SK-N-SH treated with all-trans-retinoic acid at 6 μM for 48 hours (cell line): ENCODE data around the gene KPNA6.
"Not testable (repeated sequence)": the region's sequence is repeated elsewhere in the genome, so short reads cannot be mapped to it uniquely, and the experiment has no call there.

ENCODE experiments used
- ATAC-seq: fragments of 200-7000 bp; cut with Tn5 transposase; 3 replicates; pipeline ENCODE4 v1.9.1; 2020; ENCODE audit warnings: mild to moderate bottlenecking, moderate library complexity
- ARNTL ChIP-seq: fragments of 450-650 bp; formaldehyde crosslinking; IDR thresholded peaks from 2 replicates; pipeline ENCODE4 v1.5.0; 2020; ENCODE audit warnings: low read depth, mild to moderate bottlenecking, moderate library complexity, borderline replicate concordance
- BACH2 ChIP-seq: fragments of 250-450 bp; sonication (Bioruptor Pico); IDR thresholded peaks from 2 replicates; pipeline ENCODE4 v1.9.0; 2021; ENCODE audit warnings: mild to moderate bottlenecking, borderline replicate concordance
- CSDC2 ChIP-seq: fragments of 250-450 bp; sonication (Bioruptor Pico); IDR thresholded peaks from 2 replicates; pipeline ENCODE4 v1.5.0; 2020; ENCODE audit warnings: mild to moderate bottlenecking, moderate library complexity
- GLIS3 ChIP-seq: fragments of 250-450 bp; sonication (Bioruptor Pico); IDR thresholded peaks from 2 replicates; pipeline ENCODE4 v1.5.0; 2020; ENCODE audit warnings: mild to moderate bottlenecking, moderate library complexity
- PATZ1 ChIP-seq: fragments of 250-450 bp; sonication (Bioruptor Pico); IDR thresholded peaks from 2 replicates; pipeline ENCODE4 v1.8.0; 2020; ENCODE audit warnings: mild to moderate bottlenecking, moderate library complexity, borderline replicate concordance
- PPARA ChIP-seq: fragments of 250-450 bp; sonication (Bioruptor Pico); IDR thresholded peaks from 2 replicates; pipeline ENCODE4 v1.5.0; 2020; ENCODE audit warnings: mild to moderate bottlenecking, borderline replicate concordance
- RARB ChIP-seq: fragments of 250-450 bp; sonication (Bioruptor Pico); IDR thresholded peaks from 2 replicates; pipeline ENCODE4 v1.8.0; 2021; ENCODE audit warnings: mild to moderate bottlenecking, moderate library complexity
- TCF4 ChIP-seq: fragments of 250-450 bp; sonication (Bioruptor Pico); IDR thresholded peaks from 2 replicates; pipeline ENCODE4 v1.8.0; 2021; ENCODE audit warnings: mild to moderate bottlenecking, moderate library complexity, borderline replicate concordance
- TOX ChIP-seq: fragments of 250-450 bp; sonication (Bioruptor Pico); IDR thresholded peaks from 2 replicates; pipeline ENCODE4 v1.8.0; 2021; ENCODE audit warnings: mild to moderate bottlenecking, moderate library complexity, borderline replicate concordance
- ZC3H10 ChIP-seq: fragments of 250-450 bp; sonication (Bioruptor Pico); IDR thresholded peaks from 2 replicates; pipeline ENCODE4 v1.5.1; 2021; ENCODE audit warnings: mild to moderate bottlenecking, moderate library complexity
- ZFP30 ChIP-seq: fragments of 450-650 bp; formaldehyde crosslinking; IDR thresholded peaks from 2 replicates; pipeline ENCODE4 v1.5.0; 2022; ENCODE audit warnings: mild to moderate bottlenecking, moderate library complexity
- ZNF565 ChIP-seq: fragments of 450-650 bp; formaldehyde crosslinking; conservative IDR thresholded peaks from 2 replicates; pipeline ENCODE4 v1.5.0; 2020; ENCODE audit warnings: low read depth, mild to moderate bottlenecking, moderate library complexity
- ZNF70 ChIP-seq: fragments of 450-650 bp; formaldehyde crosslinking; IDR thresholded peaks from 2 replicates; pipeline ENCODE4 v1.5.0; 2020; ENCODE audit warnings: mild to moderate bottlenecking, moderate library complexity
- ZNF8 ChIP-seq: fragments of 450-650 bp; formaldehyde crosslinking; IDR thresholded peaks from 2 replicates; pipeline ENCODE4 v1.5.0; 2020; ENCODE audit warnings: mild to moderate bottlenecking, moderate library complexity
- TF ChIP-seq, protein P1 (sequence below): fragments of 250-450 bp; sonication (Bioruptor Pico); IDR thresholded peaks from 2 replicates; pipeline ENCODE4 v1.5.0; 2020; ENCODE audit warnings: mild to moderate bottlenecking, moderate library complexity
- TF ChIP-seq, protein P2 (sequence below): fragments of 250-450 bp; sonication (Bioruptor Pico); IDR thresholded peaks from 2 replicates; pipeline ENCODE4 v1.5.1; 2021; ENCODE audit warnings: mild to moderate bottlenecking, moderate library complexity
- TF ChIP-seq, protein P3 (sequence below): fragments of 250-450 bp; sonication (Bioruptor Pico); IDR thresholded peaks from 2 replicates; pipeline ENCODE4 v1.5.1; 2020; ENCODE audit warnings: low read depth, mild to moderate bottlenecking, moderate library complexity
- TF ChIP-seq, protein P4 (sequence below): fragments of 250-450 bp; sonication (Bioruptor Pico); IDR thresholded peaks from 2 replicates; pipeline ENCODE4 v1.8.0; 2021; ENCODE audit warnings: low read depth, mild to moderate bottlenecking, moderate library complexity, borderline replicate concordance

The KPNA6 gene

DNA sequence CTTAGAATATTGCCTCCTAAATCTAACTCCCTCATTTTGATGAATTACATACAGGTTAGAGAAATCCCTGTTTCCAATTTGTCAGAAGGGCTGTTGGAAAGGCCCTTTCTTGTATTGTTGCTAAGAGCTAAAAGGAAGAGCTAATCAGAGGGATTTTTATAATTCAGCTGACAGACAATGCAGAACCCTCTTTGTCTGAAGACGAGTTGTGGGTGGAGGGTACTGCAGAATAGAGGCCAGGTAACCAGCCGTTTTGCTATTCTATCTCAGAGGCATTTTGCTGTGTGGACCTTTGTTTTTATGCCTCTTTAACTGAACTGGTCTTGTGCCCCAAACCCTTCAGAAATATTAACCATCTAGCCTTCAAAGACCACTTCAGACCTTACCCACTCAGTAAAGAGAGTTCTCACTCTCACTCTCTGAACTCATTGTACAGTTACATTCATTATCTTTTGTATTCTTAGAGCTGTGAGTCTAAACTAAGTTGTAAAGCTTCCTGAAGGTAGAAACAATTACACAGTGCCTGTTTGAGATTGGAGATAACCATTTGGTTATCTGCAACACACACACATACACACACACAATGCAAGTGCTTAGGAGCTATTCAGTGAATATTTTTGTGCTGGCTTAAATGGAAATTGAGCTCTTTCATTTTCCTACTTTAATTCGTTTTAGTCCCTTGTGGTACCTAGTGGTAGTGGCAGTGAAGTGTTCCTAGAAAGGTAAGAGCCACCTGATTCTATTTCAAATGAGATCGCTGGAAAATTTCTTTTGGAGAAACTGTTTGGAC is 19.7 kb downstream of the KPNA6 start (continued):
- TF ChIP-seq, protein P1, sequence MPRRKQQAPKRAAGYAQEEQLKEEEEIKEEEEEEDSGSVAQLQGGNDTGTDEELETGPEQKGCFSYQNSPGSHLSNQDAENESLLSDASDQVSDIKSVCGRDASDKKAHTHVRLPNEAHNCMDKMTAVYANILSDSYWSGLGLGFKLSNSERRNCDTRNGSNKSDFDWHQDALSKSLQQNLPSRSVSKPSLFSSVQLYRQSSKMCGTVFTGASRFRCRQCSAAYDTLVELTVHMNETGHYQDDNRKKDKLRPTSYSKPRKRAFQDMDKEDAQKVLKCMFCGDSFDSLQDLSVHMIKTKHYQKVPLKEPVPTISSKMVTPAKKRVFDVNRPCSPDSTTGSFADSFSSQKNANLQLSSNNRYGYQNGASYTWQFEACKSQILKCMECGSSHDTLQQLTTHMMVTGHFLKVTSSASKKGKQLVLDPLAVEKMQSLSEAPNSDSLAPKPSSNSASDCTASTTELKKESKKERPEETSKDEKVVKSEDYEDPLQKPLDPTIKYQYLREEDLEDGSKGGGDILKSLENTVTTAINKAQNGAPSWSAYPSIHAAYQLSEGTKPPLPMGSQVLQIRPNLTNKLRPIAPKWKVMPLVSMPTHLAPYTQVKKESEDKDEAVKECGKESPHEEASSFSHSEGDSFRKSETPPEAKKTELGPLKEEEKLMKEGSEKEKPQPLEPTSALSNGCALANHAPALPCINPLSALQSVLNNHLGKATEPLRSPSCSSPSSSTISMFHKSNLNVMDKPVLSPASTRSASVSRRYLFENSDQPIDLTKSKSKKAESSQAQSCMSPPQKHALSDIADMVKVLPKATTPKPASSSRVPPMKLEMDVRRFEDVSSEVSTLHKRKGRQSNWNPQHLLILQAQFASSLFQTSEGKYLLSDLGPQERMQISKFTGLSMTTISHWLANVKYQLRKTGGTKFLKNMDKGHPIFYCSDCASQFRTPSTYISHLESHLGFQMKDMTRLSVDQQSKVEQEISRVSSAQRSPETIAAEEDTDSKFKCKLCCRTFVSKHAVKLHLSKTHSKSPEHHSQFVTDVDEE (CRISPR knock-in tag), result no peak

GRCh38 chr1:32128479-32128878 is 20.6 kb downstream of the KPNA6 start:
- ATAC-seq, result no peak
- TF ChIP-seq TOX (CRISPR knock-in tag) (no peak), GLIS3 (no peak), PATZ1 (CRISPR knock-in tag) (no peak), ZNF8 (CRISPR knock-in tag) (no peak), ZNF565 (CRISPR knock-in tag) (no peak), BACH2 (no peak), CSDC2 (CRISPR knock-in tag) (no peak), ZC3H10 (CRISPR knock-in tag) (no peak)
- TF ChIP-seq, protein P2, sequence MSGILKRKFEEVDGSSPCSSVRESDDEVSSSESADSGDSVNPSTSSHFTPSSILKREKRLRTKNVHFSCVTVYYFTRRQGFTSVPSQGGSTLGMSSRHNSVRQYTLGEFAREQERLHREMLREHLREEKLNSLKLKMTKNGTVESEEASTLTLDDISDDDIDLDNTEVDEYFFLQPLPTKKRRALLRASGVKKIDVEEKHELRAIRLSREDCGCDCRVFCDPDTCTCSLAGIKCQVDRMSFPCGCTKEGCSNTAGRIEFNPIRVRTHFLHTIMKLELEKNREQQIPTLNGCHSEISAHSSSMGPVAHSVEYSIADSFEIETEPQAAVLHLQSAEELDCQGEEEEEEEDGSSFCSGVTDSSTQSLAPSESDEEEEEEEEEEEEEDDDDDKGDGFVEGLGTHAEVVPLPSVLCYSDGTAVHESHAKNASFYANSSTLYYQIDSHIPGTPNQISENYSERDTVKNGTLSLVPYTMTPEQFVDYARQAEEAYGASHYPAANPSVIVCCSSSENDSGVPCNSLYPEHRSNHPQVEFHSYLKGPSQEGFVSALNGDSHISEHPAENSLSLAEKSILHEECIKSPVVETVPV (CRISPR knock-in tag), result no peak
- TF ChIP-seq, protein P3, sequence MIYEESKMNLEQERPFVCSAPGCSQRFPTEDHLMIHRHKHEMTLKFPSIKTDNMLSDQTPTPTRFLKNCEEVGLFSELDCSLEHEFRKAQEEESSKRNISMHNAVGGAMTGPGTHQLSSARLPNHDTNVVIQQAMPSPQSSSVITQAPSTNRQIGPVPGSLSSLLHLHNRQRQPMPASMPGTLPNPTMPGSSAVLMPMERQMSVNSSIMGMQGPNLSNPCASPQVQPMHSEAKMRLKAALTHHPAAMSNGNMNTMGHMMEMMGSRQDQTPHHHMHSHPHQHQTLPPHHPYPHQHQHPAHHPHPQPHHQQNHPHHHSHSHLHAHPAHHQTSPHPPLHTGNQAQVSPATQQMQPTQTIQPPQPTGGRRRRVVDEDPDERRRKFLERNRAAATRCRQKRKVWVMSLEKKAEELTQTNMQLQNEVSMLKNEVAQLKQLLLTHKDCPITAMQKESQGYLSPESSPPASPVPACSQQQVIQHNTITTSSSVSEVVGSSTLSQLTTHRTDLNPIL (CRISPR knock-in tag), result no peak
- TF ChIP-seq, protein P1 (CRISPR knock-in tag), result no peak

GRCh38 chr1:32128964-32129363 is 21.1 kb downstream of the KPNA6 start:
- no peak for ATAC-seq
- TF ChIP-seq CSDC2 (CRISPR knock-in tag) (no peak), TOX (CRISPR knock-in tag) (no peak), RARB (CRISPR knock-in tag) (no peak), TCF4 (CRISPR knock-in tag) (no peak), ZC3H10 (CRISPR knock-in tag) (no peak), ZFP30 (CRISPR knock-in tag) (no peak), ZNF70 (CRISPR knock-in tag) (no peak), ARNTL (CRISPR knock-in tag) (no peak), PPARA (CRISPR knock-in tag) (no peak), ZNF565 (CRISPR knock-in tag) (no peak)
- TF ChIP-seq, protein P4, sequence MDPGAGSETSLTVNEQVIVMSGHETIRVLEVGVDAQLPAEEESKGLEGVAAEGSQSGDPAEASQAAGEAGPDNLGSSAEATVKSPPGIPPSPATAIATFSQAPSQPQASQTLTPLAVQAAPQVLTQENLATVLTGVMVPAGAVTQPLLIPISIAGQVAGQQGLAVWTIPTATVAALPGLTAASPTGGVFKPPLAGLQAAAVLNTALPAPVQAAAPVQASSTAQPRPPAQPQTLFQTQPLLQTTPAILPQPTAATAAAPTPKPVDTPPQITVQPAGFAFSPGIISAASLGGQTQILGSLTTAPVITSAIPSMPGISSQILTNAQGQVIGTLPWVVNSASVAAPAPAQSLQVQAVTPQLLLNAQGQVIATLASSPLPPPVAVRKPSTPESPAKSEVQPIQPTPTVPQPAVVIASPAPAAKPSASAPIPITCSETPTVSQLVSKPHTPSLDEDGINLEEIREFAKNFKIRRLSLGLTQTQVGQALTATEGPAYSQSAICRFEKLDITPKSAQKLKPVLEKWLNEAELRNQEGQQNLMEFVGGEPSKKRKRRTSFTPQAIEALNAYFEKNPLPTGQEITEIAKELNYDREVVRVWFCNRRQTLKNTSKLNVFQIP (CRISPR knock-in tag), result no peak
- TF ChIP-seq, protein P2 (CRISPR knock-in tag), result no peak
- TF ChIP-seq, protein P1 (CRISPR knock-in tag), result no peak

GRCh38 chr1:32133950-32134280 is 26.1 kb downstream of the KPNA6 start:
- not testable (repeated sequence) for ATAC-seq
